NCI-H82 (cell line): ENCODE data around the gene GTPBP4.

Experiments used
- DNase-seq: peaks from one replicate; lab custom pipeline; 2025; lab: John Stamatoyannopoulos, UW

Gene GTPBP4

GRCh38 chr10:987870-988666 is at the start of gene GTPBP4:
Gene GTPBP4 (plus strand): TSS chr10:988434. CDS start chr10:988480, 46 bp downstream.
- DNase-seq, result peak; percentile 96

- no peak for DNase-seq
Observed at GRCh38 chr10:938941-939678, 49.1 kb upstream of the GTPBP4 start.

- DNase-seq, result no peak
Observed at GRCh38 chr10:943334-944033, 44.8 kb upstream of the GTPBP4 start.

- DNase-seq, result no peak
Observed at GRCh38 chr10:944034-944831, 44.0 kb upstream of the GTPBP4 start.

GRCh38 chr10:945778-946177 is 42.5 kb upstream of the GTPBP4 start:
- DNase-seq, result peak; percentile 9

GRCh38 chr10:947051-947450 is 41.2 kb upstream of the GTPBP4 start:
- DNase-seq, result no peak

- DNase-seq, result no peak
Observed at GRCh38 chr10:947881-948280, 40.4 kb upstream of the GTPBP4 start.

- no peak for DNase-seq
Observed at GRCh38 chr10:948347-948746, 39.9 kb upstream of the GTPBP4 start.

- no peak for DNase-seq
Observed at GRCh38 chr10:949446-949845, 38.8 kb upstream of the GTPBP4 start.

- DNase-seq, result no peak
Observed at GRCh38 chr10:953836-954235, 34.4 kb upstream of the GTPBP4 start.

GRCh38 chr10:954396-954795 is 33.8 kb upstream of the GTPBP4 start:
- DNase-seq, result no peak

GRCh38 chr10:955127-955819 is 33.0 kb upstream of the GTPBP4 start:
- peak; percentile 40 for DNase-seq

- no peak for DNase-seq
Observed at GRCh38 chr10:955820-956217, 32.4 kb upstream of the GTPBP4 start.

GRCh38 chr10:958106-958505 is 30.1 kb upstream of the GTPBP4 start:
- DNase-seq, result no peak

- no peak for DNase-seq
Observed at GRCh38 chr10:958856-959255, 29.4 kb upstream of the GTPBP4 start.

GRCh38 chr10:962342-962741 is 25.9 kb upstream of the GTPBP4 start:
- DNase-seq, result no peak

- no peak for DNase-seq
Observed at GRCh38 chr10:963186-963585, 25.0 kb upstream of the GTPBP4 start.

- DNase-seq, result peak; percentile 3
Observed at GRCh38 chr10:963655-964054, 24.6 kb upstream of the GTPBP4 start.

GRCh38 chr10:964321-964987 is 23.8 kb upstream of the GTPBP4 start:
- DNase-seq, result no peak

GRCh38 chr10:964988-965417 is 23.2 kb upstream of the GTPBP4 start:
- DNase-seq, result no peak
